GM12878 (cell line): ENCODE results near the gene TMEM217.

Experiments
- CREM ChIP-seq: IDR thresholded peaks from 2 replicates; pipeline ENCODE4 v1.6.1; 2014; ENCODE audit warnings: antibody characterized with exemption, low read depth
- CTCF ChIP-seq, 3 experiments: IDR thresholded peaks in 2 of 3; conservative IDR thresholded peaks in 1 of 3; 2 replicates each; pipeline ENCODE4 v1.5.1; 2011; ENCODE audit warnings: low read depth in 3 of 3, low read length in 3 of 3, mild to moderate bottlenecking in 3 of 3, control low read depth in 2 of 3, moderate library complexity in 2 of 3, inconsistent platforms in 1 of 3, mixed read lengths in 1 of 3; ENCODE audit not compliant: control insufficient read depth in 2 of 3, insufficient read depth in 1 of 3; ENCODE audit errors: extremely low read depth in 1 of 3
- DPF2 ChIP-seq: fragments of 450-650 bp; IDR thresholded peaks from 2 replicates; pipeline ENCODE4 v1.6.1; 2017; ENCODE audit warnings: mild to moderate bottlenecking
- EGR1 ChIP-seq, 2 experiments: IDR thresholded peaks; 1 replicate in 1 of 2; 2 replicates in 1 of 2; pipeline ENCODE4 v1.6.1; 2011 to 2012; ENCODE audit warnings: low read depth in 2 of 2, low read length in 2 of 2, borderline replicate concordance in 1 of 2, mild to moderate bottlenecking in 1 of 2, moderate library complexity in 1 of 2
- EP300 ChIP-seq, 2 experiments: fragments of 150-350 bp in 1 of 2; IDR thresholded peaks; 2 replicates each; pipeline ENCODE4 v1.6.1; 2011 to 2012; ENCODE audit warnings: low read depth in 2 of 2, low read length in 2 of 2, borderline replicate concordance in 1 of 2, improper control_type of control experiment in 1 of 2, inconsistent platforms in 1 of 2; ENCODE audit not compliant: control insufficient read depth in 1 of 2
- GABPA ChIP-seq: IDR thresholded peaks from 2 replicates; pipeline ENCODE4 v1.6.1; 2014; ENCODE audit warnings: antibody characterized with exemption, low read depth, mild to moderate bottlenecking, inconsistent platforms
- MTA2 ChIP-seq: fragments of 450-650 bp; IDR thresholded peaks from 2 replicates; pipeline ENCODE4 v1.6.1; 2016; ENCODE audit warnings: low read depth, mild to moderate bottlenecking, moderate library complexity
- PML ChIP-seq: IDR thresholded peaks from 2 replicates; pipeline ENCODE4 v1.6.1; 2012; ENCODE audit warnings: low read length, inconsistent platforms
- RAD21 ChIP-seq: IDR thresholded peaks from 2 replicates; pipeline ENCODE4 v1.6.1; 2011; ENCODE audit warnings: mild to moderate bottlenecking, low read depth, low read length, moderate library complexity; ENCODE audit not compliant: insufficient read depth
- TARDBP ChIP-seq: IDR thresholded peaks from 2 replicates; pipeline ENCODE4 v1.6.1; 2016; ENCODE audit warnings: borderline replicate concordance
- ZNF687 ChIP-seq: fragments of 450-650 bp; IDR thresholded peaks from 2 replicates; pipeline ENCODE4 v1.6.1; 2017; ENCODE audit warnings: mild to moderate bottlenecking, moderate library complexity
- TF ChIP-seq, protein P1 (sequence below): IDR thresholded peaks from 2 replicates; pipeline ENCODE4 v1.6.1; 2012; ENCODE audit warnings: low read depth, low read length, improper control_type of control experiment

- TF ChIP-seq CREM = no peak
- no peak for TF ChIP-seq TARDBP
- no peak for TF ChIP-seq EP300 (IDR thresholded peaks at IDR 0.05; ENCODE audit: borderline replicate concordance in 1 of 2, control insufficient read depth in 1 of 2, low read depth in 2 of 2, low read length in 2 of 2)
- no peak for TF ChIP-seq CTCF (IDR thresholded peaks at IDR 0.05 in 2 of 3, conservative IDR thresholded peaks at IDR 0.05 in 1 of 3; ENCODE audit: control insufficient read depth in 2 of 3, extremely low read depth in 1 of 3, insufficient read depth in 1 of 3, low read depth in 3 of 3, low read length in 3 of 3)
- no peak for TF ChIP-seq DPF2
- TF ChIP-seq, protein P1, sequence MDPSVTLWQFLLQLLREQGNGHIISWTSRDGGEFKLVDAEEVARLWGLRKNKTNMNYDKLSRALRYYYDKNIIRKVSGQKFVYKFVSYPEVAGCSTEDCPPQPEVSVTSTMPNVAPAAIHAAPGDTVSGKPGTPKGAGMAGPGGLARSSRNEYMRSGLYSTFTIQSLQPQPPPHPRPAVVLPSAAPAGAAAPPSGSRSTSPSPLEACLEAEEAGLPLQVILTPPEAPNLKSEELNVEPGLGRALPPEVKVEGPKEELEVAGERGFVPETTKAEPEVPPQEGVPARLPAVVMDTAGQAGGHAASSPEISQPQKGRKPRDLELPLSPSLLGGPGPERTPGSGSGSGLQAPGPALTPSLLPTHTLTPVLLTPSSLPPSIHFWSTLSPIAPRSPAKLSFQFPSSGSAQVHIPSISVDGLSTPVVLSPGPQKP = no peak
- TF ChIP-seq MTA2 = no peak
- no peak for TF ChIP-seq EGR1 (IDR thresholded peaks at IDR 0.05; ENCODE audit: borderline replicate concordance in 1 of 2, low read depth in 2 of 2, low read length in 2 of 2)
- TF ChIP-seq RAD21 = no peak
- TF ChIP-seq PML = no peak
- no peak for TF ChIP-seq GABPA
- TF ChIP-seq ZNF687 = no peak
Observed at GRCh38 chr6:37280162-37280887, 22.4 kb upstream of the TMEM217 start.
